ENCODE results near the gene TERF2IP. TPM values are rescaled to one million over a fixed set of nuclear protein-coding genes. Genes with fewer than 3 reads are reported as not detected.

TERF2IP gene
- total RNA-seq, 1 donor from 2014 or later = 59.9 TPM

DNA sequence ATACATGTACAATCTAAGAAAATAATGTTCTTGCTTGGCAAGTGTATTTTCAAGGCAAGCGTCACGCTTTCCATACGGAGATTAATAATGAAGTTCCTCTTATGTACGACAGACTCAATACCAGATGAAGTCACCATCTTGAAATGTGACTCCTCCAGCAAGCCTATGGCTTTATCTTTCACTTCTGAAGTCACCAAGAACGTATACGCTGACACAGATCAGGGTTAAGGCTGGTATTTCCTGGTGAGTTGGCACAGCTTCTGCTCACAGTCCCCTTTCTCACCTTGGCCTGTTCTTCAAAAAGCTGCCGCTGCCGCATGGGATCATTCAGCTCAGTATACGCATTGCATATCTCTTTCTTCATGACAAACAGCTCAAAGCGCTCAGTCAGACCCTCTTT, 18.4 kb upstream of the TERF2IP start:
- Histone ChIP-seq H3K27me3 (ENCODE audit: control insufficient read depth, insufficient read depth, low read length) (no peaks in the 10 kb centered on the region), H3K4me3 (ENCODE audit: low read depth, low read length) (no peak overlapping the region), H3K36me3 (ENCODE audit: control insufficient read depth, insufficient read depth, low read length) (peaks cover 5% of the 10 kb centered on the region)
- TF ChIP-seq, protein P1, sequence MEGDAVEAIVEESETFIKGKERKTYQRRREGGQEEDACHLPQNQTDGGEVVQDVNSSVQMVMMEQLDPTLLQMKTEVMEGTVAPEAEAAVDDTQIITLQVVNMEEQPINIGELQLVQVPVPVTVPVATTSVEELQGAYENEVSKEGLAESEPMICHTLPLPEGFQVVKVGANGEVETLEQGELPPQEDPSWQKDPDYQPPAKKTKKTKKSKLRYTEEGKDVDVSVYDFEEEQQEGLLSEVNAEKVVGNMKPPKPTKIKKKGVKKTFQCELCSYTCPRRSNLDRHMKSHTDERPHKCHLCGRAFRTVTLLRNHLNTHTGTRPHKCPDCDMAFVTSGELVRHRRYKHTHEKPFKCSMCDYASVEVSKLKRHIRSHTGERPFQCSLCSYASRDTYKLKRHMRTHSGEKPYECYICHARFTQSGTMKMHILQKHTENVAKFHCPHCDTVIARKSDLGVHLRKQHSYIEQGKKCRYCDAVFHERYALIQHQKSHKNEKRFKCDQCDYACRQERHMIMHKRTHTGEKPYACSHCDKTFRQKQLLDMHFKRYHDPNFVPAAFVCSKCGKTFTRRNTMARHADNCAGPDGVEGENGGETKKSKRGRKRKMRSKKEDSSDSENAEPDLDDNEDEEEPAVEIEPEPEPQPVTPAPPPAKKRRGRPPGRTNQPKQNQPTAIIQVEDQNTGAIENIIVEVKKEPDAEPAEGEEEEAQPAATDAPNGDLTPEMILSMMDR (IDR thresholded peaks at IDR 0.05; ENCODE audit: insufficient read depth, low read length, poor library complexity, severe bottlenecking) = no peak
- DNase-seq (ENCODE audit: low read depth) = no peak

DNA sequence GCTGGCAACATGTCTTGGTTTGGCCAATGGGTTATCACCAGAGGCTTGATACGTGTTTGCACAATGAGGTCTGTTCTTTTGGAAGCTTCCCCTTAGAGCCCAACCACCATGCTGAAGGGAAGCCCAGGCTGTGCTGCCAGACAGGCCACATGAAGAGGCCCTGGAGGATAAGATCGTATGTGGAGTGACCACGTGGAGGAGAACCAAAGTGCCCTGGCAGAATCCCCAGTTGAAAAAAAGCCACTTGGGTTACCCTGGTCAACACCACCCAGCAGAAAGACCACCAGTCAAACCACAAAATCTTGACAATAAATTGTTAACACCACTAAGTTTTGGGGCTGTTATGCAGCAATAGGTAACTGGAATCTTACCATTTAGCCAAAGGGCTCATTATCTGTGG, 17.5 kb upstream of the TERF2IP start:
- no peaks in the 10 kb centered on the region for H3K27me3 ChIP-seq (ENCODE audit: control insufficient read depth, insufficient read depth, low read length)
- TF ChIP-seq, protein P1 (IDR thresholded peaks at IDR 0.05; ENCODE audit: insufficient read depth, low read length, poor library complexity, severe bottlenecking) = no peak
- DNase-seq (ENCODE audit: low read depth) = no peak
- no peak overlapping the region for H3K4me3 ChIP-seq (ENCODE audit: low read depth, low read length)
- peaks cover 5% of the 10 kb centered on the region for H3K36me3 ChIP-seq (ENCODE audit: control insufficient read depth, insufficient read depth, low read length)

DNA sequence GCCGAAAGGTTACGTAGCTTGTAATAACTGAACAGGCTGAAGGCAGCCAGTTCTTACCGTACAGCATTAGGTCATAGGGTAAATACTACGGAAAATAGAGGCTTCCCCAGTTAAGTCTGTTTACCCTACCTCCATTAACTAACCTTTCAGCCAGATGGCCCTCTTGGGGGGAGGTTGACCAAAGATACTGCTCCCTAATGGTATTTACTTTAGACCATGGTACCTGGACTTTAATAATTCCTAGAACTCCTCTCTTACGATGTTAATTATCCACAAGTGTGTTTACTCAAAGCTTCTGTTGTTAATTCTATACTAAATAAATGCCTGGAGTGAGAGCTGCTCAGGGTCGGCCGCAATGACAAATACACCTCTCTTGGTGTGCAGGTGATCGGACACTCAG, 14.7 kb upstream of the TERF2IP start:
- H3K36me3 ChIP-seq (ENCODE audit: control insufficient read depth, insufficient read depth, low read length) = peaks cover 4% of the 10 kb centered on the region
- TF ChIP-seq, protein P1 (IDR thresholded peaks at IDR 0.05; ENCODE audit: insufficient read depth, low read length, poor library complexity, severe bottlenecking) = no peak
- H3K27me3 ChIP-seq (ENCODE audit: control insufficient read depth, insufficient read depth, low read length) = no peaks in the 10 kb centered on the region
- DNase-seq (ENCODE audit: low read depth) = no peak
- H3K4me3 ChIP-seq (ENCODE audit: low read depth, low read length) = no peak overlapping the region

DNA sequence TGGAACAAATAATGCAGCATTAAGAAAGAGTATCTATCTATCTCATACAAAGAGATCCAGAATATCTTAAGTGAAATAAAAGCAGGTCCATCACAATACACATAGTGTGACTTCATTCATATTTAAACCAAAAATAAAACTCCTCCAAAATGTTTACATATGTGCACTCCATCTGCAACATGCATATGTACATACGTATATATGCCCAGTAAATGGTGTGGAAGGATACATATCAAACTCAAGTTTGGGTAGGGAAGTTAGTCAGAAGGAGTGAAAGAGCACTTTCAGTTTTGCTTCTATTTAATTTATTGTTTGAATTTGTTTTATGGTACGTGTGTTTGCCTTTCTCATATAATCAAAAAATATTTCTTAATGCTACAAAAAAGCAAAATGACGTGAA, 12.5 kb upstream of the TERF2IP start:
- Histone ChIP-seq H3K36me3 (ENCODE audit: control insufficient read depth, insufficient read depth, low read length) (peaks cover 3% of the 10 kb centered on the region), H3K27me3 (ENCODE audit: control insufficient read depth, insufficient read depth, low read length) (no peaks in the 10 kb centered on the region), H3K4me3 (ENCODE audit: low read depth, low read length) (no peak overlapping the region)
- TF ChIP-seq, protein P1 (IDR thresholded peaks at IDR 0.05; ENCODE audit: insufficient read depth, low read length, poor library complexity, severe bottlenecking) = no peak
- DNase-seq (ENCODE audit: low read depth) = no peak

DNA sequence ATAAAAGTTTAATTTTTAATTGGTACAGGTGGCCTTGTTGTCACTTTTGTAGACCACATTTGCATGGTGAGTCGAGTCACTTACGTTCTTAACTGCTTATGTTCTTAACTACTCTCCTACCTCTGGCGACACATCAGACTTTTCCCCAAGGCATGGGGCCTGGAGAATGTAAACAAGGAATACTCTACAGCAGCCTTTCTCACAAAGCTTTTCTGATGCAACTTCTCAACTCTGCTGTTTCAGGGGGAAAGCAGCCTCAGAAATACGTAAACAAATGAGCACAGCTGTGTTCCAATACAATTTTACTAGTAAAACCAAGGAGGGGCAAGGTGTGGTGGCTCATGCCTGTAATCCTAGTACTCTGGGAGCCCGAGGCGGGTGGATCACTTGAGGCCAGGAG, 7.0 kb upstream of the TERF2IP start:
- H3K4me3 ChIP-seq (ENCODE audit: low read depth, low read length) = no peak overlapping the region
- TF ChIP-seq, protein P1 (IDR thresholded peaks at IDR 0.05; ENCODE audit: insufficient read depth, low read length, poor library complexity, severe bottlenecking) = no peak
- H3K36me3 ChIP-seq (ENCODE audit: control insufficient read depth, insufficient read depth, low read length) = peaks cover 5% of the 10 kb centered on the region

DNA sequence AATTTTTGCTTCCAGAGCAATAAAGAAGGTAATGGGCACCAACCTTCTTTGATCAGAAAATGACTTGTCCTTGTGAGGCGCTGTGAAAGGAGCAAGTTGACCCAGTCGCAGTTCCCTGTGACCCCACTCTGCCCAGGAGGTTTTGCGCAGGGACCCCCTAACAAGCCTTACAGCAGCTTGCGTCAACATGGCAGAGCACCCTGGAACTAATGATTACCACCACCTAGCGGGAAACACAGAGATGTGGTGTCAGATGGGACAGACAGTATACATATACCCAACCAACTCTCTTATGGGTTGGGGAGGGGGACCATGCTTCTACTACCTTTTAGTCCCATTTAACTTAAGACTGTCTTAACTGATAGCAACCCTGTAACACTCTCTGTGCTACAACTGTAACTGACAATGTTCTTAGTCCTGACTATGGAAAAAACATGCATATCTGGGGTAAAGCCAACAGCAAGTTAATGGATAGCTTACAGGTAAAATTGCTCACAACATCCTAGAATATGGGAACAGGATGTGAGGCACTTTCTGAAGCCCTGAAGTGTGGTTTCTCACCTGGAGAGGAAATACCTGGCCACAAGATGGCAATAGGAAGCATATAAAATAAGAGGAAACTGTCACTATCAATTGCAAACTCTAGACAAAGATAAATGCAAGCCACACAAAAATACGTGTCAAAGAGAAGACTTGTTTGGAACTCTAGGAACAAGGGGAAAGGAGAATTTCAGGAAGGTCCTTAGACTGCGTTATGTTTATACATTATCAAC, 3.1 kb upstream of the TERF2IP start:
- DNase-seq (ENCODE audit: low read depth) = no peak
- Histone ChIP-seq H3K36me3 (ENCODE audit: control insufficient read depth, insufficient read depth, low read length) (peaks cover 5% of the 10 kb centered on the region), H3K4me3 (ENCODE audit: low read depth, low read length) (no peak overlapping the region), H3K27me3 (ENCODE audit: control insufficient read depth, insufficient read depth, low read length) (no peaks in the 10 kb centered on the region)
- TF ChIP-seq, protein P1 (IDR thresholded peaks at IDR 0.05; ENCODE audit: insufficient read depth, low read length, poor library complexity, severe bottlenecking) = no peak

More for the DNA sequence above, 7.0 kb upstream of the TERF2IP start:
- DNase-seq (ENCODE audit: low read depth) = no peak
- H3K27me3 ChIP-seq (ENCODE audit: control insufficient read depth, insufficient read depth, low read length) = no peaks in the 10 kb centered on the region

Measured in kidney epithelial cell (primary cell).